GM12878 (cell line): ENCODE measurements around the gene PRKCD. TPM values are rescaled to one million over a fixed set of nuclear protein-coding genes. Genes with fewer than 3 reads are reported as not detected.
A peak's percentile ranks its signal among the peaks of the same experiment; 100 is the strongest.

Experiments used
- ATAC-seq: fragments of 200-7000 bp; cut with Tn5 transposase; 3 replicates; pipeline ENCODE4 v1.9.1; 2020; ENCODE audit warnings: mild to moderate bottlenecking, moderate library complexity
- BruUV-seq: library from RNA; stranded (reverse); fragments of 400-500 nt; replicated peaks from 2 replicates; lab custom pipeline; 2021; lab: Mats Ljungman, UMichigan
- CTCF ChIA-PET: fragments of 300-600 bp; sonication (Branson Sonifier 250); formaldehyde crosslinking; extraction: SDS; loops from one replicate; lab custom pipeline; 2021; ENCODE audit warnings: inconsistent platforms; lab: Yijun Ruan, JAX
- POLR2A ChIA-PET: fragments of 350-600 bp; formaldehyde crosslinking; extraction: SDS; loops from one replicate; lab custom pipeline; 2021; ENCODE audit warnings: inconsistent platforms; lab: Charles Lee
- RAD21 ChIA-PET: fragments of 300-600 bp; sonication (Branson Sonifier 250); formaldehyde crosslinking; loops from one replicate; lab custom pipeline; 2023; ENCODE audit warnings: antibody characterized with exemption; ENCODE audit not compliant: unreplicated experiment; lab: Charles Lee
- SMC1A ChIA-PET: fragments of 300-600 bp; sonication (Branson Sonifier 250); formaldehyde crosslinking; loops from one replicate; lab custom pipeline; 2023; ENCODE audit not compliant: unreplicated experiment, uncharacterized antibody; lab: Charles Lee
- DNase-seq: peaks from one replicate; pipeline ENCODE4 v3.0.0-alpha.2; 2011; ENCODE audit warnings: low read depth, low spot score
- FAIRE-seq: peaks from 3 replicates; lab custom pipeline; 2011; peaks lifted over from hg19 to GRCh38; lab: Jason Lieb, UNC
- H2AFZ ChIP-seq: 2 replicates; pipeline ENCODE4 v1.6.0; 2011; ENCODE audit warnings: low read depth, low read length, control low read depth; ENCODE audit not compliant: control insufficient read depth
- H3K27ac ChIP-seq: 2 replicates; pipeline ENCODE4 v1.5.1; 2011; ENCODE audit warnings: control low read depth; ENCODE audit not compliant: control insufficient read depth, insufficient read depth
- H3K27me3 ChIP-seq, 2 experiments: replicated peaks in 1 of 2; 2 replicates each; pipeline versions ENCODE4 v1.6.0 to v1.6.1; 2011; ENCODE audit warnings: low read length in 1 of 2; ENCODE audit not compliant: control insufficient read depth in 2 of 2, insufficient read depth in 2 of 2
- H3K36me3 ChIP-seq, 2 experiments: 2 replicates each; pipeline ENCODE4 v1.5.1; 2011; ENCODE audit warnings: low read length in 1 of 2; ENCODE audit not compliant: control insufficient read depth in 2 of 2, insufficient read depth in 2 of 2
- H3K4me1 ChIP-seq: 2 replicates; pipeline ENCODE4 v1.6.1; 2011; ENCODE audit warnings: mild to moderate bottlenecking, low read length, moderate library complexity, mixed read lengths; ENCODE audit not compliant: control insufficient read depth, insufficient read depth
- H3K4me2 ChIP-seq: 2 replicates; pipeline ENCODE4 v1.6.0; 2011; ENCODE audit warnings: control low read depth; ENCODE audit not compliant: control insufficient read depth, insufficient read depth
- H3K4me3 ChIP-seq: fragments of 200-600 bp; sonication (generic); 2 replicates; pipeline ENCODE4 v1.5.1; 2016
- H3K79me2 ChIP-seq: 2 replicates; pipeline ENCODE4 v1.6.0; 2011; ENCODE audit warnings: low read length; ENCODE audit not compliant: control insufficient read depth, insufficient read depth
- H3K9ac ChIP-seq: 2 replicates; pipeline ENCODE4 v1.8.0; 2011; ENCODE audit warnings: low read length, control low read depth, mixed read lengths; ENCODE audit not compliant: control insufficient read depth, insufficient read depth
- H3K9me3 ChIP-seq: replicated peaks from 3 replicates; pipeline ENCODE4 v1.5.1; 2011; ENCODE audit warnings: mild to moderate bottlenecking, low read length; ENCODE audit not compliant: control insufficient read depth, insufficient read depth
- H4K20me1 ChIP-seq: 2 replicates; pipeline ENCODE4 v1.6.0; 2011; ENCODE audit not compliant: control insufficient read depth, insufficient read depth
- CTCF ChIP-seq, 3 experiments: IDR thresholded peaks in 2 of 3; conservative IDR thresholded peaks in 1 of 3; 2 replicates each; pipeline ENCODE4 v1.5.1; 2011; ENCODE audit warnings: low read depth in 3 of 3, low read length in 3 of 3, mild to moderate bottlenecking in 3 of 3, control low read depth in 2 of 3, moderate library complexity in 2 of 3, inconsistent platforms in 1 of 3, mixed read lengths in 1 of 3; ENCODE audit not compliant: control insufficient read depth in 2 of 3, insufficient read depth in 1 of 3; ENCODE audit errors: extremely low read depth in 1 of 3
- KAT2A ChIP-seq: conservative IDR thresholded peaks from 2 replicates; pipeline ENCODE4 v1.6.1; 2011; ENCODE audit warnings: low read depth, low read length; ENCODE audit not compliant: control insufficient read depth
- MEF2A ChIP-seq: IDR thresholded peaks from 2 replicates; pipeline ENCODE4 v1.6.1; 2011; ENCODE audit warnings: low read depth, mild to moderate bottlenecking, low read length, moderate library complexity; ENCODE audit not compliant: insufficient read depth
- MEF2B ChIP-seq: fragments of 450-650 bp; IDR thresholded peaks from 2 replicates; pipeline ENCODE4 v1.6.1; 2018; ENCODE audit warnings: mild to moderate bottlenecking, moderate library complexity; ENCODE audit not compliant: partially characterized antibody, poor library complexity, severe bottlenecking
- MTA3 ChIP-seq: IDR thresholded peaks from 2 replicates; pipeline ENCODE4 v1.6.1; 2012; ENCODE audit warnings: low read length, inconsistent platforms, borderline replicate concordance
- MYC ChIP-seq: IDR thresholded peaks from 2 replicates; pipeline ENCODE4 v1.6.1; 2011; ENCODE audit warnings: mild to moderate bottlenecking, low read length, moderate library complexity, inconsistent platforms; ENCODE audit not compliant: insufficient read depth, insufficient replicate concordance, insufficient read length, severe bottlenecking
- PML ChIP-seq: IDR thresholded peaks from 2 replicates; pipeline ENCODE4 v1.6.1; 2012; ENCODE audit warnings: low read length, inconsistent platforms
- POLR2A ChIP-seq: IDR thresholded peaks from 2 replicates; pipeline ENCODE4 v1.6.1; 2011; ENCODE audit warnings: low read depth, mild to moderate bottlenecking, low read length
- POU2F2 ChIP-seq: IDR thresholded peaks from 3 replicates; pipeline ENCODE4 v1.6.1; 2011; ENCODE audit warnings: low read depth, mild to moderate bottlenecking, low read length, borderline replicate concordance
- RAD21 ChIP-seq: IDR thresholded peaks from 2 replicates; pipeline ENCODE4 v1.6.1; 2011; ENCODE audit warnings: mild to moderate bottlenecking, low read depth, low read length, moderate library complexity; ENCODE audit not compliant: insufficient read depth
- RUNX3 ChIP-seq: IDR thresholded peaks from 2 replicates; pipeline ENCODE4 v1.6.1; 2012; ENCODE audit warnings: low read length, inconsistent platforms
- SMARCA5 ChIP-seq: fragments of 450-650 bp; IDR thresholded peaks from 2 replicates; pipeline ENCODE4 v1.6.1; 2017; ENCODE audit warnings: mild to moderate bottlenecking
- SP1 ChIP-seq: IDR thresholded peaks from one replicate; pipeline ENCODE4 v1.6.1; 2011; ENCODE audit warnings: low read depth, low read length
- SPI1 ChIP-seq: IDR thresholded peaks from 2 replicates; pipeline ENCODE4 v1.6.1; 2011; ENCODE audit warnings: low read depth, mild to moderate bottlenecking, low read length, moderate library complexity, borderline replicate concordance; ENCODE audit not compliant: insufficient read depth
- ZNF207 ChIP-seq: fragments of 450-650 bp; IDR thresholded peaks from 2 replicates; pipeline ENCODE4 v1.6.1; 2014; ENCODE audit warnings: antibody characterized with exemption, mild to moderate bottlenecking, borderline replicate concordance
- whole genome bisulfite sequencing: methylation state at CpG from one replicate; pipeline ENCODE4 v1.1.6; 2016; ENCODE audit warnings: low lambda C conversion rate; ENCODE audit not compliant: insufficient replicate concordance, insufficient coverage; ENCODE audit errors: missing lambda C conversion rate; 5-methylcytosine and 5-hydroxymethylcytosine counted together
- in situ Hi-C: fragments of 300-500 bp; cut with MboI; formaldehyde crosslinking; loops from 9 replicates; pipeline ENCODE4 v1.14.3; 2018; ENCODE audit warnings: mixed read lengths
- intact Hi-C: fragments of 100-400 bp; cut with micrococcal nuclease; formaldehyde crosslinking; loops from one replicate; pipeline ENCODE4 v1.14.2; 2022; ENCODE audit not compliant: unreplicated experiment
- polyA plus RNA-seq, 11 experiments: library from polyadenylated mRNA; depleted of rRNA in 4 of 11; unstranded in 6 of 11; stranded (reverse) in 5 of 11; fragments of >200 nt; fragmentation: Nextera tagmentation in 4 of 11; fragmentation: Illumina TruSeq in 1 of 11; extraction: Ambion mirVana in 4 of 11; extraction: Trizol in 1 of 11; gene quantifications; 1 replicate in 1 of 11; 2 replicates in 10 of 11; pipeline versions ENCODE4 v1.2.1 to v1.2.3, GENCODE V29; 2011 to 2016; ENCODE audit warnings: inconsistent platforms in 2 of 11, missing spikeins in 2 of 11, low read depth in 1 of 11
- total RNA-seq, 4 experiments: library from RNA; depleted of rRNA in 3 of 4; stranded (reverse); fragments of >200 nt in 3 of 4; fragmentation: Illumina TruSeq in 1 of 4; extraction: Trizol in 1 of 4; gene quantifications; 2 replicates each; pipeline versions ENCODE4 v1.2.1 to v1.2.3, GENCODE V29; 2013 to 2021

Gene PRKCD
- total and polyA plus RNA-seq, 10 of the 15 experiments (the other 5 are each of a cell fraction or from before 2014, with no cell fraction given), result 10.0 to 114 (median 42.4) TPM

DNA sequence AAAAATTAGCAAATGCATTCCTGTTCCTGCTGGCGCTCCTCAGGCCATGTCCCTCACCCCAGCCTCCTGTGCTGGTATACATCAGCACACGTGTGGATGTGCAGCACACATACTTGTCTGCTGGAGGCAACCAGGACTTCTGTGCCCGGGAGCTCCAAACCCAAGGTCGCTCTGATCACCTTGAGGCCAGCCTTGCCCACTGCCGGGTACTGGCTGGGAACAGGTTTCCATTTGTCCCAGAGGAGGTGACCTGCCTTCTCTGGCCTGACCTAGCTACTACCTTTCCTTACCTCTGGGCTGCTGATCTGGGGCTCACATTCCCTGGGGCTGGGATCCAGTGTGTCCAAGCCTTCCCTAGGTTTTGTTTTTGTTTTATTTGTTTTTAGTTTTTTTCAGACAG, 12.1 kb downstream of the PRKCD start:
- SMC1A ChIA-PET, result interaction anchor here (1.1 kb wide), 1 partner anchor 64 kb away, joined by 3 read pairs; no protein-coding TSS in a partner anchor

GRCh38 chr3:53174346-53175250, 13.6 kb downstream of the PRKCD start:
- peak overlapping the region; percentile 52 for H3K4me3 ChIP-seq
- peaks cover 19 to 49% of the 10 kb centered on the region in 2 experiments; a peak in 3 of 4 replicates for H3K36me3 ChIP-seq
- ATAC-seq (peak; percentile 36), DNase-seq (no peak), FAIRE-seq (peak; percentile 31)
- ChIA-PET CTCF (interaction anchor here (0.7 to 2.5 kb wide), 9 partner anchors 15 to 52 kb away, joined by 3 to 15 read pairs (median 7); no protein-coding TSS in a partner anchor), RAD21 (interaction anchor here (1.2 to 1.8 kb wide), 4 partner anchors 14 to 22 kb away, joined by 3 to 8 read pairs (median 6); no protein-coding TSS in a partner anchor), POLR2A (interaction anchor here (0.7 to 3.2 kb wide), 4 partner anchors 10 to 20 kb away, joined by 3 to 10 read pairs (median 4); partner anchors contain the start of gene PRKCD), SMC1A (interaction anchor here (0.9 to 1.4 kb wide), 4 partner anchors 11 to 22 kb away, joined by 3 to 9 read pairs (median 5); no protein-coding TSS in a partner anchor)
- peaks cover 83% of the 10 kb centered on the region for H3K4me1 ChIP-seq
- no peaks in the 10 kb centered on the region for H3K27me3 ChIP-seq
- peak overlapping the region; percentile 84 for H3K4me2 ChIP-seq
- 12% methylated on average over 9 of the region's 9 CpGs for WGBS
- H2AFZ ChIP-seq, result no peak overlapping the region
- intact Hi-C loops, result no loop called here
- peaks cover 85% of the 10 kb centered on the region for H3K79me2 ChIP-seq
- BruUV-seq, result no TSS peak
- in situ Hi-C loops, result no loop called here
- no peaks in the 10 kb centered on the region for H4K20me1 ChIP-seq
- H3K27ac ChIP-seq, result peak overlapping the region; percentile 64
- H3K9me3 ChIP-seq, result no peaks in the 10 kb centered on the region
- peak overlapping the region; percentile 45 for H3K9ac ChIP-seq
- TF ChIP-seq POLR2A (peak; percentile 22), RAD21 (peak; percentile 65), KAT2A (no peak), CTCF (IDR thresholded peaks at IDR 0.05 in 2 of 3, conservative IDR thresholded peaks at IDR 0.05 in 1 of 3; ENCODE audit: control insufficient read depth in 2 of 3, extremely low read depth in 1 of 3, insufficient read depth in 1 of 3, low read depth in 3 of 3, low read length in 3 of 3) (peak; percentile 20 to 45 (median 34); a peak in 5 of 6 replicates), MYC (no peak), MEF2B (peak; percentile 40), RUNX3 (peak; percentile 49), MEF2A (peak; percentile 78), POU2F2 (peak; percentile 58; the same call in 1 of the 3 replicates), SMARCA5 (peak; percentile 67; the same call in 1 of the 2 replicates)

More for the DNA sequence above, 12.1 kb downstream of the PRKCD start:
- CTCF ChIA-PET, result interaction anchor here (0.9 to 11.6 kb wide), 7 partner anchors 24 to 50 kb away, joined by 3 to 125 read pairs (median 7); no protein-coding TSS in a partner anchor
- POLR2A ChIA-PET, result interaction anchor here (3.2 to 4.8 kb wide), 2 partner anchors 10 to 13 kb away, joined by 10 to 32 read pairs; partner anchors contain the start of gene PRKCD
- in situ Hi-C loops, result no loop called here
- H3K4me2 ChIP-seq, result peak overlapping the region; percentile 81
- no TSS peak for BruUV-seq
- no peak for TF ChIP-seq SP1
- no peak for TF ChIP-seq PML
- TF ChIP-seq SPI1, result no peak
- TF ChIP-seq ZNF207, result no peak
- TF ChIP-seq MTA3, result no peak
- peaks cover 89% of the 10 kb centered on the region for H3K4me1 ChIP-seq
- FAIRE-seq, result no peak
- no peaks in the 10 kb centered on the region for H3K9me3 ChIP-seq
- 64% methylated on average over 5 of the region's 5 CpGs for WGBS
- intact Hi-C loops, result no loop called here
- no peak for ATAC-seq
- DNase-seq, result no peak
- H3K36me3 ChIP-seq, result peaks cover 13 to 35% of the 10 kb centered on the region in 2 experiments; a peak in 3 of 4 replicates
- H3K9ac ChIP-seq, result no peak overlapping the region
- H3K4me3 ChIP-seq, result no peak overlapping the region
- peak overlapping the region; percentile 81 for H3K27ac ChIP-seq
- RAD21 ChIA-PET, result interaction anchor here (1.1 to 1.3 kb wide), 2 partner anchors 13 to 39 kb away, joined by 3 read pairs; no protein-coding TSS in a partner anchor
- peaks cover 96% of the 10 kb centered on the region for H3K79me2 ChIP-seq
- no peak overlapping the region for H2AFZ ChIP-seq
- H3K27me3 ChIP-seq, result no peaks in the 10 kb centered on the region
- no peaks in the 10 kb centered on the region for H4K20me1 ChIP-seq
